H54 (cell line): Measurements from ENCODE around the gene NNMT.

Source experiments
- DNase-seq: peaks from one replicate; pipeline ENCODE4 v3.0.0; 2011; ENCODE audit warnings: low spot score, mixed read lengths; ENCODE audit not compliant: insufficient read length
- FAIRE-seq: peaks from 3 replicates; lab custom pipeline; 2011; peaks lifted over from hg19 to GRCh38; lab: Jason Lieb, UNC
- POLR2A ChIP-seq: IDR thresholded peaks from 2 replicates; pipeline ENCODE4 v1.6.1; 2011; ENCODE audit warnings: low read depth, mild to moderate bottlenecking, low read length

Gene NNMT

GRCh38 chr11:114283422-114283821 is 12.8 kb upstream of the NNMT start:
- FAIRE-seq, result no peak
- TF ChIP-seq POLR2A, result no peak
- no peak for DNase-seq

GRCh38 chr11:114284021-114284420 is 12.2 kb upstream of the NNMT start:
- no peak for TF ChIP-seq POLR2A
- FAIRE-seq, result no peak
- no peak for DNase-seq

- DNase-seq, result no peak
- no peak for FAIRE-seq
- no peak for TF ChIP-seq POLR2A
Observed at GRCh38 chr11:114284914-114285313, 11.3 kb upstream of the NNMT start.

- FAIRE-seq, result no peak
- DNase-seq, result no peak
- TF ChIP-seq POLR2A, result no peak
Observed at GRCh38 chr11:114285599-114285998, 10.6 kb upstream of the NNMT start.

- DNase-seq (no peak), FAIRE-seq (no peak)
- no peak for TF ChIP-seq POLR2A
Observed at GRCh38 chr11:114286229-114286628, 10.0 kb upstream of the NNMT start.

GRCh38 chr11:114287154-114287553 is 9.0 kb upstream of the NNMT start:
- no peak for DNase-seq
- FAIRE-seq, result no peak
- no peak for TF ChIP-seq POLR2A

- no peak for DNase-seq
- no peak for TF ChIP-seq POLR2A
- FAIRE-seq, result no peak
Observed at GRCh38 chr11:114288136-114288535, 8.1 kb upstream of the NNMT start.

GRCh38 chr11:114289779-114290178 is 6.4 kb upstream of the NNMT start:
- FAIRE-seq (peak; percentile 36), DNase-seq (no peak)
- no peak for TF ChIP-seq POLR2A

GRCh38 chr11:114290503-114291235 is 5.5 kb upstream of the NNMT start:
- FAIRE-seq (peak; percentile 48), DNase-seq (no peak)
- no peak for TF ChIP-seq POLR2A

GRCh38 chr11:114291381-114291780 is 4.8 kb upstream of the NNMT start:
- DNase-seq (no peak), FAIRE-seq (peak; percentile 93)
- TF ChIP-seq POLR2A, result no peak

GRCh38 chr11:114291842-114292680 is 4.1 kb upstream of the NNMT start:
- FAIRE-seq (peak; percentile 91), DNase-seq (no peak)
- TF ChIP-seq POLR2A, result no peak

GRCh38 chr11:114293201-114293711 is 2.9 kb upstream of the NNMT start:
- no peak for TF ChIP-seq POLR2A
- no peak for FAIRE-seq
- no peak for DNase-seq

GRCh38 chr11:114296605-114297372 is 590 bp downstream of the NNMT start:
- DNase-seq (no peak), FAIRE-seq (no peak)
- TF ChIP-seq POLR2A, result no peak
